Nephron (organoid): ENCODE results near the gene PNPLA2.
A peak's percentile ranks its signal among the peaks of the same experiment; 100 is the strongest.

Experiments used
- H3K27ac Mint-ChIP-seq, 3 experiments: 2 replicates each; pipeline ENCODE4 v1.8.0; 2020; ENCODE audit warnings: mixed read lengths in 3 of 3, mild to moderate bottlenecking in 2 of 3, moderate library complexity in 1 of 3
- H3K27me3 Mint-ChIP-seq: 2 replicates; pipeline ENCODE4 v1.8.0; 2021; ENCODE audit warnings: low read depth, mild to moderate bottlenecking, moderate library complexity, mixed read lengths
- H3K36me3 Mint-ChIP-seq: 2 replicates; pipeline ENCODE4 v1.8.0; 2020; ENCODE audit warnings: low read depth, mixed read lengths
- H3K4me1 Mint-ChIP-seq: 2 replicates; pipeline ENCODE4 v1.8.0; 2020; ENCODE audit warnings: mixed read lengths
- H3K4me3 Mint-ChIP-seq, 3 experiments: 2 replicates each; pipeline ENCODE4 v1.8.0; 2020; ENCODE audit warnings: mild to moderate bottlenecking in 3 of 3, mixed read lengths in 3 of 3, moderate library complexity in 2 of 3
- H3K9me3 Mint-ChIP-seq: 2 replicates; pipeline ENCODE4 v1.8.0; 2020; ENCODE audit warnings: mixed read lengths
- CTCF ChIP-seq, 3 experiments: fragments of 200-600 bp; sonication (generic); IDR thresholded peaks; one replicate each; pipeline ENCODE4 v1.5.0; 2021; ENCODE audit warnings: antibody characterized with exemption in 3 of 3; ENCODE audit not compliant: unreplicated experiment in 3 of 3

The PNPLA2 gene

GRCh38 chr11:819129-819931 is 616 bp downstream of the PNPLA2 start:
- no peaks in the 10 kb centered on the region for H3K36me3 Mint-ChIP-seq
- no peak overlapping the region for H3K27ac Mint-ChIP-seq
- peaks cover 5% of the 10 kb centered on the region for H3K27me3 Mint-ChIP-seq
- TF ChIP-seq CTCF (IDR thresholded peaks at IDR 0.05; ENCODE audit: unreplicated experiment in 3 of 3): no peak
- no peaks in the 10 kb centered on the region for H3K9me3 Mint-ChIP-seq
- H3K4me1 Mint-ChIP-seq: peaks cover 4% of the 10 kb centered on the region
- H3K4me3 Mint-ChIP-seq: peak overlapping the region; percentile 67 to 74 (median 74)

- H3K4me3 Mint-ChIP-seq: peak overlapping the region; percentile 86 to 91 (median 90)
- H3K9me3 Mint-ChIP-seq: no peaks in the 10 kb centered on the region
Measured at GRCh38 chr11:819943-820649, 1.4 kb downstream of the PNPLA2 start.

GRCh38 chr11:820655-821511 is 2.2 kb downstream of the PNPLA2 start:
- Mint-ChIP-seq H3K9me3 (no peaks in the 10 kb centered on the region), H3K27ac (no peak overlapping the region), H3K27me3 (peaks cover 12% of the 10 kb centered on the region), H3K4me3 (peak overlapping the region; percentile 86 to 91 (median 90)), H3K4me1 (peaks cover 9% of the 10 kb centered on the region), H3K36me3 (peaks cover 8% of the 10 kb centered on the region)
- TF ChIP-seq CTCF (IDR thresholded peaks at IDR 0.05; ENCODE audit: unreplicated experiment in 3 of 3): no peak

More at GRCh38 chr11:819943-820649, 1.4 kb downstream of the PNPLA2 start:
- Mint-ChIP-seq H3K36me3 (peaks cover 4% of the 10 kb centered on the region), H3K27me3 (peaks cover 10% of the 10 kb centered on the region), H3K27ac (peak overlapping the region in 2 of 3 experiments; percentile 55 to 75), H3K4me1 (peaks cover 8% of the 10 kb centered on the region)
- TF ChIP-seq CTCF (IDR thresholded peaks at IDR 0.05; ENCODE audit: unreplicated experiment in 3 of 3): no peak

- Mint-ChIP-seq H3K4me3 (peak overlapping the region; percentile 61 to 73 (median 69)), H3K27ac (no peak overlapping the region), H3K27me3 (peaks cover 15% of the 10 kb centered on the region), H3K9me3 (no peaks in the 10 kb centered on the region), H3K4me1 (peaks cover 9% of the 10 kb centered on the region), H3K36me3 (peaks cover 8% of the 10 kb centered on the region)
- no peak for TF ChIP-seq CTCF (IDR thresholded peaks at IDR 0.05; ENCODE audit: unreplicated experiment in 3 of 3)
Measured at GRCh38 chr11:821512-822371, 3.0 kb downstream of the PNPLA2 start.
